Panc1 (cell line): ENCODE measurements around the gene SHROOM3.

Source experiments
- POLR2AphosphoS5 ChIP-seq: IDR thresholded peaks from 2 replicates; pipeline ENCODE4 v1.6.1; 2012; ENCODE audit warnings: mild to moderate bottlenecking, low read depth, low read length, moderate library complexity
- TCF7L2 ChIP-seq: IDR thresholded peaks from 2 replicates; pipeline ENCODE4 v1.6.1; 2011; ENCODE audit warnings: mild to moderate bottlenecking, low read depth, low read length, inconsistent platforms
- TF ChIP-seq, protein P1 (sequence below): fragments of 450-650 bp; IDR thresholded peaks from 2 replicates; pipeline ENCODE4 v1.5.1; 2017; ENCODE audit warnings: mild to moderate bottlenecking
- TF ChIP-seq, protein P2 (sequence below), 2 experiments: IDR thresholded peaks; 2 replicates each; pipeline ENCODE4 v1.6.1; 2011 to 2012; ENCODE audit warnings: low read depth in 2 of 2, control low read depth in 1 of 2, low read length in 1 of 2, mild to moderate bottlenecking in 1 of 2, moderate library complexity in 1 of 2; ENCODE audit not compliant: insufficient read depth in 1 of 2

DNA sequence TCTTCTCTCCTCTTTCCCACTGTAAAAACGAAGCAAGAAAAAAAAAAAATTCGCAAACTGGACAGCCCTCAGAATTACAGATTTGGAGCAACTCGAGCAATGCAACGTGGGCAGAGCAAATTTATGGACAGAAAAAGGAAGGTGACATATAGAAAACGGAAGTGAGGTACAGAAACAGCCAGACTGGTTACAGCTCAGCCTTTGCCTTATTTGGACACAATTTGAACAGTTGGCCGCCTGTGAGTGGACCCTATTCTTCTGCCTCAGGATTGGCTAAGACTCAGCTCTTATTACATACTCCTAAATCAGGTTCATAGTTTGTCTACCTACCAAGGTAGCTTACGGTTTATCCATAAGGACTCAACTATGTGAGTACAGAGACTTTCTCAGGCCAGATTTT, 364.1 kb downstream of the SHROOM3 start:
- TF ChIP-seq, protein P1, sequence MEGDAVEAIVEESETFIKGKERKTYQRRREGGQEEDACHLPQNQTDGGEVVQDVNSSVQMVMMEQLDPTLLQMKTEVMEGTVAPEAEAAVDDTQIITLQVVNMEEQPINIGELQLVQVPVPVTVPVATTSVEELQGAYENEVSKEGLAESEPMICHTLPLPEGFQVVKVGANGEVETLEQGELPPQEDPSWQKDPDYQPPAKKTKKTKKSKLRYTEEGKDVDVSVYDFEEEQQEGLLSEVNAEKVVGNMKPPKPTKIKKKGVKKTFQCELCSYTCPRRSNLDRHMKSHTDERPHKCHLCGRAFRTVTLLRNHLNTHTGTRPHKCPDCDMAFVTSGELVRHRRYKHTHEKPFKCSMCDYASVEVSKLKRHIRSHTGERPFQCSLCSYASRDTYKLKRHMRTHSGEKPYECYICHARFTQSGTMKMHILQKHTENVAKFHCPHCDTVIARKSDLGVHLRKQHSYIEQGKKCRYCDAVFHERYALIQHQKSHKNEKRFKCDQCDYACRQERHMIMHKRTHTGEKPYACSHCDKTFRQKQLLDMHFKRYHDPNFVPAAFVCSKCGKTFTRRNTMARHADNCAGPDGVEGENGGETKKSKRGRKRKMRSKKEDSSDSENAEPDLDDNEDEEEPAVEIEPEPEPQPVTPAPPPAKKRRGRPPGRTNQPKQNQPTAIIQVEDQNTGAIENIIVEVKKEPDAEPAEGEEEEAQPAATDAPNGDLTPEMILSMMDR, result no peak
- TF ChIP-seq, protein P2, sequence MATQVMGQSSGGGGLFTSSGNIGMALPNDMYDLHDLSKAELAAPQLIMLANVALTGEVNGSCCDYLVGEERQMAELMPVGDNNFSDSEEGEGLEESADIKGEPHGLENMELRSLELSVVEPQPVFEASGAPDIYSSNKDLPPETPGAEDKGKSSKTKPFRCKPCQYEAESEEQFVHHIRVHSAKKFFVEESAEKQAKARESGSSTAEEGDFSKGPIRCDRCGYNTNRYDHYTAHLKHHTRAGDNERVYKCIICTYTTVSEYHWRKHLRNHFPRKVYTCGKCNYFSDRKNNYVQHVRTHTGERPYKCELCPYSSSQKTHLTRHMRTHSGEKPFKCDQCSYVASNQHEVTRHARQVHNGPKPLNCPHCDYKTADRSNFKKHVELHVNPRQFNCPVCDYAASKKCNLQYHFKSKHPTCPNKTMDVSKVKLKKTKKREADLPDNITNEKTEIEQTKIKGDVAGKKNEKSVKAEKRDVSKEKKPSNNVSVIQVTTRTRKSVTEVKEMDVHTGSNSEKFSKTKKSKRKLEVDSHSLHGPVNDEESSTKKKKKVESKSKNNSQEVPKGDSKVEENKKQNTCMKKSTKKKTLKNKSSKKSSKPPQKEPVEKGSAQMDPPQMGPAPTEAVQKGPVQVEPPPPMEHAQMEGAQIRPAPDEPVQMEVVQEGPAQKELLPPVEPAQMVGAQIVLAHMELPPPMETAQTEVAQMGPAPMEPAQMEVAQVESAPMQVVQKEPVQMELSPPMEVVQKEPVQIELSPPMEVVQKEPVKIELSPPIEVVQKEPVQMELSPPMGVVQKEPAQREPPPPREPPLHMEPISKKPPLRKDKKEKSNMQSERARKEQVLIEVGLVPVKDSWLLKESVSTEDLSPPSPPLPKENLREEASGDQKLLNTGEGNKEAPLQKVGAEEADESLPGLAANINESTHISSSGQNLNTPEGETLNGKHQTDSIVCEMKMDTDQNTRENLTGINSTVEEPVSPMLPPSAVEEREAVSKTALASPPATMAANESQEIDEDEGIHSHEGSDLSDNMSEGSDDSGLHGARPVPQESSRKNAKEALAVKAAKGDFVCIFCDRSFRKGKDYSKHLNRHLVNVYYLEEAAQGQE (IDR thresholded peaks at IDR 0.05; ENCODE audit: insufficient read depth in 1 of 2, low read depth in 2 of 2, low read length in 1 of 2), result no peak
- TF ChIP-seq POLR2AphosphoS5 (no peak), TCF7L2 (no peak)
